HepG2 (cell line): Measurements from ENCODE around the gene KCNJ1. TPM values are rescaled to one million over a fixed set of nuclear protein-coding genes. Genes with fewer than 3 reads are reported as not detected.
A peak's percentile ranks its signal among the peaks of the same experiment; 100 is the strongest.

Source experiments
- ATAC-seq: fragments of 200-7000 bp; cut with Tn5 transposase; 3 replicates; pipeline ENCODE4 v1.9.1; 2020; ENCODE audit warnings: mild to moderate bottlenecking, moderate library complexity
- BruUV-seq: library from RNA; stranded (reverse); fragments of 400-500 nt; replicated peaks from 2 replicates; lab custom pipeline; 2021; lab: Mats Ljungman, UMichigan
- CTCF ChIA-PET: fragments of 300-600 bp; formaldehyde crosslinking; extraction: SDS; loops from one replicate; lab custom pipeline; 2021; ENCODE audit warnings: low total read pairs, inconsistent platforms, low intra/inter-chr PET ratio; lab: Yijun Ruan, JAX
- POLR2A ChIA-PET: fragments of 350-600 bp; sonication (Branson Sonifier 250); formaldehyde crosslinking; loops from one replicate; lab custom pipeline; 2020; ENCODE audit warnings: antibody characterized with exemption, inconsistent platforms; lab: Yijun Ruan, JAX
- DNase-seq: peaks from one replicate; pipeline ENCODE4 v3.0.0-alpha.2; 2015; ENCODE audit warnings: low spot score
- FAIRE-seq: peaks from 3 replicates; lab custom pipeline; 2011; peaks lifted over from hg19 to GRCh38; lab: Jason Lieb, UNC
- H2AFZ ChIP-seq: one replicate; pipeline ENCODE4 v1.6.1; 2011; ENCODE audit warnings: low read length, inconsistent platforms
- H3K27ac ChIP-seq: fragments of 300-600 bp; 3 replicates; pipeline ENCODE4 v1.8.0; 2011; ENCODE audit warnings: mixed run types, mild to moderate bottlenecking, mixed read lengths, low read length, inconsistent platforms; ENCODE audit not compliant: insufficient read depth; ENCODE audit errors: extremely low read length
- H3K27me3 ChIP-seq, 2 experiments: fragments of 200-600 bp in 1 of 2; 2 replicates in 1 of 2; 3 replicates in 1 of 2; pipeline versions ENCODE4 v1.6.0 to v1.8.0; 2011; ENCODE audit warnings: low read length in 2 of 2, mild to moderate bottlenecking in 2 of 2, moderate library complexity in 2 of 2, inconsistent platforms in 1 of 2; ENCODE audit not compliant: insufficient read depth in 2 of 2, control insufficient read depth in 1 of 2
- H3K36me3 ChIP-seq, 2 experiments: fragments of 200-600 bp in 1 of 2; replicated peaks in 1 of 2; 2 replicates in 1 of 2; 3 replicates in 1 of 2; pipeline versions ENCODE4 v1.5.1 to v1.8.0; 2011; ENCODE audit warnings: low read length in 2 of 2, inconsistent platforms in 1 of 2; ENCODE audit not compliant: insufficient read depth in 2 of 2, control insufficient read depth in 1 of 2
- H3K4me1 ChIP-seq: 2 replicates; pipeline ENCODE4 v1.5.1; 2012; ENCODE audit warnings: low read length, inconsistent platforms; ENCODE audit not compliant: insufficient read depth
- H3K4me2 ChIP-seq: 2 replicates; pipeline ENCODE4 v1.6.0; 2011; ENCODE audit warnings: low read depth, low read length, inconsistent platforms
- H3K4me3 ChIP-seq, 3 experiments: fragments of 200-600 bp in 1 of 3; sonication (generic), shearing (Covaris generic) in 1 of 3; replicated peaks in 1 of 3; 2 replicates each; pipeline ENCODE4 v1.5.1; 2011 to 2016; ENCODE audit warnings: low read length in 3 of 3, inconsistent platforms in 2 of 3, low read depth in 2 of 3, mild to moderate bottlenecking in 2 of 3, control low read depth in 1 of 3, mixed read lengths in 1 of 3; ENCODE audit not compliant: insufficient read depth in 1 of 3
- H3K79me2 ChIP-seq: one replicate; pipeline ENCODE4 v1.6.1; 2011; ENCODE audit warnings: low read length, inconsistent platforms; ENCODE audit not compliant: insufficient read depth
- H3K9ac ChIP-seq: 2 replicates; pipeline ENCODE4 v1.6.0; 2011; ENCODE audit warnings: mild to moderate bottlenecking, low read depth, low read length, inconsistent platforms; ENCODE audit not compliant: insufficient read depth
- H3K9me3 ChIP-seq: 2 replicates; pipeline ENCODE4 v1.5.1; 2012; ENCODE audit warnings: mild to moderate bottlenecking, low read length
- H4K20me1 ChIP-seq: 2 replicates; pipeline ENCODE4 v1.6.0; 2011; ENCODE audit warnings: inconsistent platforms, mild to moderate bottlenecking, low read length, moderate library complexity; ENCODE audit not compliant: insufficient read depth
- PHF21A ChIP-seq: sonication (generic); formaldehyde crosslinking; IDR thresholded peaks from 2 replicates; pipeline ENCODE4 v1.5.0; 2020; ENCODE audit warnings: mild to moderate bottlenecking, missing genetic modification reagents
- SALL2 ChIP-seq: sonication (generic); formaldehyde crosslinking; IDR thresholded peaks from 2 replicates; pipeline ENCODE4 v1.8.1; 2023; ENCODE audit warnings: mild to moderate bottlenecking, missing genetic modification reagents, inconsistent platforms
- SPEN ChIP-seq: sonication (generic); formaldehyde crosslinking; IDR thresholded peaks from 2 replicates; pipeline ENCODE4 v1.5.1; 2020; ENCODE audit warnings: low read depth, mild to moderate bottlenecking, missing genetic modification reagents
- ZFX ChIP-seq: sonication (generic); formaldehyde crosslinking; IDR thresholded peaks from 2 replicates; pipeline ENCODE4 v1.4.0; 2020; ENCODE audit warnings: mild to moderate bottlenecking, low read depth, missing genetic modification reagents, moderate library complexity
- ZNF589 ChIP-seq: sonication (generic); formaldehyde crosslinking; conservative IDR thresholded peaks from 2 replicates; pipeline ENCODE4 v1.8.0; 2022; ENCODE audit warnings: mild to moderate bottlenecking, moderate library complexity, missing genetic modification reagents
- WGBS: methylation state at CpG from one replicate; pipeline ENCODE4 v1.1.6; 2017; ENCODE audit warnings: low lambda C conversion rate; 5-methylcytosine and 5-hydroxymethylcytosine counted together
- in situ Hi-C: cut with HindIII; loops from 2 replicates; pipeline ENCODE4 v1.10.0; 2017; ENCODE audit warnings: low pct_unique_long_range_greater_than_20kb; ENCODE audit not compliant: extremely low pct_ligation_motif_present
- intact Hi-C: fragments of 100-400 bp; cut with micrococcal nuclease; formaldehyde crosslinking; loops from one replicate; pipeline ENCODE4 v1.10.0; 2022; ENCODE audit not compliant: unreplicated experiment
- polyA plus RNA-seq, 8 experiments: library from polyadenylated mRNA; depleted of rRNA in 3 of 8; stranded (reverse) in 7 of 8; unstranded in 1 of 8; fragments of >200 nt; fragmentation: Illumina TruSeq in 4 of 8; extraction: Trizol in 4 of 8; gene quantifications; 2 replicates each; pipeline versions ENCODE4 v1.2.1 to v1.2.3, GENCODE V29; 2011 to 2016; ENCODE audit warnings: low read depth in 4 of 8, missing spikeins in 1 of 8, mixed read lengths in 1 of 8; ENCODE audit not compliant: insufficient read depth in 1 of 8
- total RNA-seq, 5 experiments: library from RNA; depleted of rRNA; stranded (reverse); fragments of >200 nt; fragmentation: Illumina TruSeq; extraction: Trizol; gene quantifications; 2 replicates each; pipeline ENCODE4 v1.2.3, GENCODE V29; 2016; ENCODE audit warnings: low read depth in 1 of 5
- TF ChIP-seq, protein P1 (sequence below): fragments of 450-650 bp; IDR thresholded peaks from 2 replicates; pipeline ENCODE4 v1.6.1; 2016

Gene KCNJ1
- total and polyA plus RNA-seq, 2 of the 13 experiments (the other 11 are each of a cell fraction or from before 2014, with no cell fraction given) = not detected

DNA sequence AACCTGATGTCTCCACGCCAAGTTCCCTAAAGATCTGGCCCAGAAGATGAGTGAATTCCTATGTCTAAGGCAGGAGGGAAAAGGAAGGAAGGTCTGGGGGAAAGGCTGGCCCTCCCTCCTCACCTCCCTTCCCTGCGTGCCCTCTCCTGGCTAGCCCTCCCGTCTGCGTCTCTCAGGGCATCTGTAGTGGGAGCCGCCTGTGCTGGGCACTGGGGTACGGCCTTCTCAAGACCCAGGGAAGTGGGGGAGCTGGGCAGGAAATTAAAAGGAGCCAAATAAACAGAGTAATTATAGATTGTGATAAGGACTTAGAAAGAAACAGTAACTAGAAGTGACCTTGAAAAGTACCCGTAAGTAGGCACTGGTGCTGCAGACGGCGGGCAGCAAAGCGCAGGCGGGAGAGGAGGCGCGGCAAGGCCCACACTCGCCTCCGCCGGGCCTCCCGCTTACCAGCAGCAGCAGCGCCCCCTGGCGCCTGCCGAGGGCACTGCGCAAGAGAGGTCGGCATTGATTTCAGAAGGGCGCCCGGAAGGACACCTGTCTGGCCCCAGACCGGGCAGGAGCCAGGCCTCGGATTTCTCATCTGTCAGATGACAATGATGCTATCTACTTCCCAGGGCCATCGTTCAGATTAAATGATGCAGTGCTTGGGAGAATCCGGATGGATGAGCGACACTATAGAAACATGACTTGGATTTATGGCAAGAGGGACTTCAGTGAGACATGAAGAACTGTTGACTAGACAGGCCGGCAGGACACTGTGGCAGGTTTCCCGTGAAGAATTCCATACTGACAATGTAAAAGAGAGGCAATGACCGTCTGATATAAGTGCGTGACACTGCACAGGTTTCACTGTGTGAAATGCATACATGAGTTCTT, 7.3 kb downstream of the KCNJ1 start (continued):
- peak; percentile 52; the same call in 1 of the 2 replicates for TF ChIP-seq ZFX (CRISPR knock-in tag)
- no peak for TF ChIP-seq SALL2 (CRISPR knock-in tag)
- TF ChIP-seq PHF21A (CRISPR knock-in tag) = no peak
- TF ChIP-seq SPEN (CRISPR knock-in tag) = 0 out of 2 replicates have a peak, but pooled peaks have one; percentile 40

DNA sequence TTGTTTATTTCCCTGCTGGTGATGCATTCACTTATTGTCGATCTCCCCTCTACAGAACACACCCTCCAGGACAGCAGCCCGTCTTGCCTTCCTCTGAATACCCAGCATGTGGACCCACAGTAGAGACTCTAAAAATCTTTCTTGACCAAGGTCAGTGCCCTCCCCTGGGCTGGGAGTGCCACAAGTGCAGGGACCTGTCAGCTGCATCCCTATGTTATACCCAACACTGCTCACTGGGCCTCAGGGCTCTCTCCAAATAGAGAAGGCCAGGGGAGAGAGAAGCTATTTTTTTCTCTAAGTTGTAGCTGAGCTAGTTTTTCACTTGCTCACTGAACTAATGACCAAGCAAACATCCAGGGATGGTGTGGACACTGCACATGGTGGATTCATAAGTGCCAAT, 9.8 kb downstream of the KCNJ1 start:
- Histone ChIP-seq H3K4me1 (no peaks in the 10 kb centered on the region), H3K27ac (no peak overlapping the region), H2AFZ (no peak overlapping the region), H4K20me1 (no peaks in the 10 kb centered on the region), H3K27me3 (peaks cover 5 to 54% of the 10 kb centered on the region in 2 experiments; a peak in 2 of 5 replicates), H3K9me3 (no peaks in the 10 kb centered on the region), H3K79me2 (no peaks in the 10 kb centered on the region), H3K9ac (no peak overlapping the region), H3K4me3 (no peak overlapping the region), H3K4me2 (no peak overlapping the region), H3K36me3 (no peaks in the 10 kb centered on the region)
- ChIA-PET POLR2A (no interaction called here), CTCF (no interaction called here)
- in situ Hi-C loops (no loop called here), intact Hi-C loops (no loop called here)
- no peak for DNase-seq
- no peak for ATAC-seq
- no peak for FAIRE-seq
- WGBS = 17% methylated on average over 2 of the region's 2 CpGs
- TF ChIP-seq ZNF589 (CRISPR knock-in tag) = no peak
- TF ChIP-seq, protein P1, sequence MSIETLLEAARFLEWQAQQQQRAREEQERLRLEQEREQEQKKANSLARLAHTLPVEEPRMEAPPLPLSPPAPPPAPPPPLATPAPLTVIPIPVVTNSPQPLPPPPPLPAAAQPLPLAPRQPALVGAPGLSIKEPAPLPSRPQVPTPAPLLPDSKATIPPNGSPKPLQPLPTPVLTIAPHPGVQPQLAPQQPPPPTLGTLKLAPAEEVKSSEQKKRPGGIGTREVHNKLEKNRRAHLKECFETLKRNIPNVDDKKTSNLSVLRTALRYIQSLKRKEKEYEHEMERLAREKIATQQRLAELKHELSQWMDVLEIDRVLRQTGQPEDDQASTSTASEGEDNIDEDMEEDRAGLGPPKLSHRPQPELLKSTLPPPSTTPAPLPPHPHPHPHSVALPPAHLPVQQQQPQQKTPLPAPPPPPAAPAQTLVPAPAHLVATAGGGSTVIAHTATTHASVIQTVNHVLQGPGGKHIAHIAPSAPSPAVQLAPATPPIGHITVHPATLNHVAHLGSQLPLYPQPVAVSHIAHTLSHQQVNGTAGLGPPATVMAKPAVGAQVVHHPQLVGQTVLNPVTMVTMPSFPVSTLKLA = 0 out of 2 replicates have a peak, but pooled peaks have one; percentile 14
- no TSS peak for BruUV-seq
